NCI-H1436 (cell line): Measurements from ENCODE around the gene PTPRS.

Experiments
- DNase-seq: peaks from one replicate; lab custom pipeline; 2025; lab: John Stamatoyannopoulos, UW

The PTPRS gene

DNA sequence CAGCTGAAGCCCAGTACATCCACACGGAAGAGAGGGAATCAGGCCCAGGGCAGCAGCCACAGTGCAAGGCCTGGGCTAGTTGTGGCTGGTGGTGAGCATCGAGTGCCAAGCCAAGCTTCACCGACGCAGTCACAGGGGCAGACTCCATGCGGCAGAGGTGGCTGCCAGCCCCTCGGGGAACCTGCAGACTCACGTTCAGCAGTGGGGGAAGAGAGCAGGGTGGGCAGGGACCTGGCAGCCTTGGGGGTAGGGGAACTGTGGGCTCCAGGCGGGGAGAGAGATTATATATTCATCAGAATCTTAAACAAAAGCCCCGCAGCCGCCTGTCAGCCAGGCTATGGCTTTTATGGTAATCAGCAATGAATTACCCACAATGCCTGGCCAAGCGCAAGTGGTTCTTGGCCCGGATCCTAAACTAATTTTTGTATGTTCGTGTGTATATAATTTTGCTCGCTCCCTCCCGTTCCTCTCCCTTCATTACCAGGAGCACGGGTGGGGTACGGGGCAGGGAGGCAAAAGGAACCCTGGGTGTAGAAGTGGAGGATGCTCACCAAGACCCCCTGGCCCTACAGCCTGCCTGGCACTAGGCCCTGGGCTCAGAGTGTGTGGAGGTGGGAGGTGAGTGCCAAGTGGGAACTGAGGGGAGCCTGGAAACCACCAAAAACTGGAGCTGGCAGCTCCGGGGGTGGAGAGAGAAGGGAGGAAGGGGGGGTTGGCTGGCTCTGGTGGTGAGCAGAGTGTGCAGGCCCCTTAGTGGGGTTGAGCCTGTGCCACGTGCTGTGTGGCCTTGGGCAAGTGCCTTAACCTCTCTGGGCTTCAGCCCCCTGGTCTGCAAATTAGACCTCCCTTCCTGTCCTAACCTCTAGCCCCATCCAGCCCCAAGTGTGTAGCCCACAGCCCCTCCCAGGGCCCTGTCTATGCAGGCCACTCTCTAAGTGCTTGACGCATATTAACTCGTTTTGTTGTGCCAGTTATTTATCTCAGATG lies 31.9 kb downstream of the PTPRS start:
- DNase-seq = peak; percentile 83

DNA sequence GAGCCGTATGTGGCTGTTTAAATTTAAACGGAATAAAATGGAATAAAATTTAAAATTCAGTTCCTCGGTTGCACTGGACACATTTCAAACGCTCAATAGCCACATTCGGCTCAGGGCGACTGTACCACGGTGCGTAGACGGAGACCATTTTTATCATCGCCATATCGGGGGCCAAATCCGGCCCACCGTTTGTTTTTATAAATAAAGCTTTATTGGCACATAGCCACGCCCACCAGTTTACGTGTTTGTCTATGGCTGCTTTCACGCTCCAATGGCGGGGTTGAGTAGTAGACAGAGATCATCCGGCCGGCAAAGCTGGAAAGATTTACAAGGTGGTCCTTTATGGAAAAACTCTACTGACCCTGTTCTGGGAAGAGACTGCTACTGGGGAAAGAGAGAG lies 33.0 kb downstream of the PTPRS start:
- no peak for DNase-seq

- no peak for DNase-seq
Measured at GRCh38 chr19:5305163-5305562, 35.4 kb downstream of the PTPRS start.

GRCh38 chr19:5304486-5304885 lies 36.1 kb downstream of the PTPRS start:
- no peak for DNase-seq

DNA sequence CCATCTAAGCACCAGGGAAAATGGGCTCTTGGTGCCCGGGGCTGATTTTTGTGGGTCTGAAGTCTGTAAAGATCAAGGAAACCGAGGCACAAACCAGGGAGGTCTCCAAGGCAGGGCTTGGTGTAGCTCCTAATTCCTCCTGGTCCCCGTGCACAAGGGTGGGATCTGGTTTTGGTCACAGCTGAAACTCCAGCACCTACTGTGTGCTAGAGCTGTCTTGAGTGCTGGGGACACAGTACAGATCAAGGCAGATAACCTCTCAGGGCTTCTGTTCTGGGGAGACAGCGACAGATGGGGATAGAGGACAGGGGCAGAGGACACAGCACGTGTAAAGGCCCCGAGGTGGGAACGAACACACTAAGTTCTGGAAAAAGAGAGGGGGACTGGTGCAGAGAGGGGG lies 37.4 kb downstream of the PTPRS start:
- DNase-seq = no peak

DNA sequence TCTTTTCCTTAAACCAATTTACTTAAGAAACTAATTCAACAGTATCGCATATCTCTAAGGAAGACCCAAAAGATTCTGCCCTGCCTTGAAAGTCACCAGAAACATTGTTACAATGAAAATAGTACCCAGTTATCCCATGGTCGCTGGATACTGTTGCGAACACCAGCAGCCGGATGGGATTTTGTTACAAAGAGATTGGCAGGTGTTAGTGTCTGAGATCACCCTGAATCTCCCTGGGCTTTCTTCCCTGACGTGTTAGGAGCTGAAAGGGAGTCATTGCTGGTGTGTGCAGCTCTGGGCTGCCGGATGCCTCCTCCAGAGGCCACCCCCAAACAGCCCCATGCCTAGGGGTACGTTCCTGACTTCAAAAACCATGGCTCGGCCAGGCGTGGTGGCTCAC lies 38.2 kb downstream of the PTPRS start:
- no peak for DNase-seq

DNA sequence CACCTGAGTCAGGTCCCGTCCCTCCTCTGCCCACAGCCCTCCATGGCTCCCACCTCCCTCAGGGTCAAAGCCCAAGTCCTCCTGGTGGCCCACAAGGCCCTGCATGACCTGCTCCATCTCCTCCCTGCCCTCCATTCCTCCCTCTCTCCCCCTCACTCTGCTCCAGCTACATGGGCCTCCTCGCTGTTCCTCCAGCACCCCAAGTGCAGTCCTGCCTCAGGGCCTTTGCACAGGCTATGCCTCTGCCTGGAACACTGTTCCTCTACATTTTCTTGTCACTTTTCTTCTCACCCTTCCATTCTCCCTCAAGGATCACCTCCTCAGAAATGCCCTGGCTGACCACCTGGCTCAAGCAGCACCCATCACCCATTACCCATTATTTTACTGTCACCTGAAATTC lies 41.5 kb downstream of the PTPRS start:
- no peak for DNase-seq

GRCh38 chr19:5298471-5298901 lies 42.1 kb downstream of the PTPRS start:
- no peak for DNase-seq

DNA sequence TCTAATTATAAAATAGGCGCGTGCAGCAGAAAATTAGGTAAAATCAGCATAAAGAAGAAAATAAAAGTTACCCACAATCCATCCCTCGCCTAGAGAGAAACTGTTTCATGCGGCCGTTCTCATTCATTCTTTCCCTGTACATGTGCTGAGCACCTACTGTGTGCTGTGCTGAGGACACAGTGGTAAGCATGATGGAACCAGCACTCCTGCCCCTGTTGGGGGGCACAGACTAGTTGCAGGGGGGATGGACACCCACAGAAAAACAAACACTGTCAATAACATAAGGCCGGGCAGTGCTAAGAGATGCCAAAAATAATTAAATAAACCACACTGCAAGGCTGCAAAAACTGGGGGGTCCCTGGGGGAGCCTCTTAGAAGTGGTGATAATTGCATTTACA lies 43.3 kb downstream of the PTPRS start:
- no peak for DNase-seq

GRCh38 chr19:5296457-5297271 lies 43.9 kb downstream of the PTPRS start:
- DNase-seq = no peak

GRCh38 chr19:5296021-5296420 lies 44.6 kb downstream of the PTPRS start:
- DNase-seq = no peak

GRCh38 chr19:5294403-5295160 lies 46.0 kb downstream of the PTPRS start:
- no peak for DNase-seq

DNA sequence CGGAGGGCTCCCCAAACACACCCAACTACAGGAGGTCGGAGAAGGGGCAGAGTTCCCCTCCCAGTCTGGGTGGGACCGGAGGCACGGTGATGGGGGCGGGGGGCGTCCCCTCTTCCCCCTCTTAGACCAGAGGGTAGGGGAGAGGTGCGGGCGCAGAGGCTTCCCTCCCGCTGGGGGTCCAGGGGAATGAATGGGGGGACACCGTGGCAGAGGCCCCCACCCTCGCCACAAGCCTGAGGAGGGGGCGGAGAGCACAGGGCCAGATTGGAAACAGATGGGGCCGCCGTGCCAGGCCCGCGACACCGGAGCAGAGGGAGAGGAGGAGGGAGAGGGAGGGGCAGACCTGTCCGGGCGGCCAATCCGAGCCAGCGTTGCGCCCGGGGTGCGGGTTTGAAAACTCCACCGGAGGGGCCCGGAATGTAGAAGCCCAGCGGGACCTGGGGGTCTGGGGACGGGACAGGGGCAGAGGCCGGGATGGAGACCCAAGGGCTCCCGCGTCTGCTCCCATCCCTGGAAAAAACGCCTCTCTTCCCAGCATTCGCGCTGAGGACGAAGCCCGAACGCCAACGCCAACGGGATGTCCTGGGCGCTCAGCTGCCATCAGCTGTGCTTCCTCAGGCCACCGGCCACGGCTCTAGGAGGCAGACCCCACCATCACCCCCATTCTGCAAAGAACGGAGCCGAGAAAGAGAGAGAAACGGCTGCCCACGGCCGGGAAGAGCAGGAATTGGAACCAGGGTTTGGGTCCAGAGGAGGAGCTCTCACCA lies 46.8 kb downstream of the PTPRS start:
- DNase-seq = no peak

GRCh38 chr19:5292822-5293611 lies 47.6 kb downstream of the PTPRS start:
- peak; percentile 66 for DNase-seq

DNA sequence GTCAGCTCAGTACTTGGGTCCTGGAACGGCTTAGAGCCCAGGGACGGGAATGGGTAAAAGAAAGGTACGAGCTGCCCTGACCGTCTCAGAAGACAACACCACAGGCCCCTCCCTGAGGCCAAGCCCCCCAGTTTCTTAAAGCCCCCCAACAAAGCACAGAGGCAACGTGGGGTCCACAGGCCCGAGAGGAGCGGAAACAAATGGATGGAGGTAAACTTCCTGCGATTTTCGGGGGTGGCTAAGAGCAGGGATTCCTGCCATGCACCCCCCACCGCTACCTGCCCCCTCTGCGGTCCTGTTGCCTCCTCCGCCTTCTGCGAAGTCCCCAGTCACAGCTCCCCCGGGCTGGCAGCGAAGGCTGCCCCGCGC lies 48.2 kb downstream of the PTPRS start:
- DNase-seq = no peak

DNA sequence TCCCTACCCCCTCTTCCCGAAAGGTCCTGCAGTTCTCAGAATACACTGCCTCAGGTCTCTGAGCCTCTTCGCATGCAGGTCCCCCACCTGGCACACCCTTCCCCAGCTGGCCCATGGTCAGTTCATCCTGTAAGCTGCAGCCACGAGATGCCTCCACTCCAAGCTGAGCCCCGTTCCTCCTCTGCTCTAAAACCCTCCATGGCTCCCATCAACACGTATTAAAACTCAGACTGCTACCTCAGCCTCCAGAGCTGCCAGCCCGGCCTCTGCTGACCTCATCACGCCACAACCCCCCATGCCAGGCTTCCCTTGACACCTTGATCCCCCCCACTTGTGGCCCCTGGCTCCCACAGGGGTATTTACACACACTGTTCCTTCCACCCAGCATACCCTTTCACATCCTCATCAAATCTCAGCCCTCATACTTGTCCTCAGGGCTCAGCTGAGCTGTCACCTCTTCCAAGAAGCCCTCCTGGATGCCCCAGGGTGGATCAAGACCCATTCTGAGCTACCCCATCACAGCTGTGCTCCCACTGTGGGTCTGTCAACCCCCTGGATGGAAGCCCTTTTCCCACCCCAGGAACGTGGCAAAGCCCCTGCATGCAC lies 48.9 kb downstream of the PTPRS start:
- DNase-seq = no peak
